ENCODE measurements around the gene ATP6V1D.

ATP6V1D gene

DNA sequence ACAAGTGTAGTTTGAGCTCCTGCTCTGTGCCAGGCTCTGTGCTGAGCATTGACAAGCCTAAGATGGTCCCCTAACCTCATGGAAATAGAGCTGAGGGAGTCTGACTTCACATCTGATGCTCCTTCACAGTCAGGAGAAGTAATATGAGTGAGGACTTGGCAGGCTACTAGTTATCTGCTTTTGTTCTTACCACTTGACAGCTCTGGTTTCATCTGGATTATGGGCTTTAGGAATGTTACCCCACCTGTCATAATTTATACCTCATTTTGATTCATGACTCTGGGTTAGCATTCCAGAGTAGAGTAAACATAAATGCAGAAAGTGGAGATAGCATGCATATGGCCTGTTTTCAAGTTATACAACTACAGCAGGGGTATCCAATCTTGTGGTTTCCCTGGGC, 40.5 kb downstream of the ATP6V1D start:
- Histone ChIP-seq H3K9ac (ENCODE audit: low read length) (no peak overlapping the region), H3K4me1 (ENCODE audit: control insufficient read depth, insufficient read depth, low read length) (no peaks in the 10 kb centered on the region), H3K4me3 (ENCODE audit: low read length) (no peak overlapping the region), H3K27me3 (ENCODE audit: control insufficient read depth, insufficient read depth, low read length) (no peaks in the 10 kb centered on the region), H3K9me3 (ENCODE audit: control insufficient read depth, low read length) (no peaks in the 10 kb centered on the region), H3K36me3 (ENCODE audit: control insufficient read depth, insufficient read depth, low read length) (no peaks in the 10 kb centered on the region)

DNA sequence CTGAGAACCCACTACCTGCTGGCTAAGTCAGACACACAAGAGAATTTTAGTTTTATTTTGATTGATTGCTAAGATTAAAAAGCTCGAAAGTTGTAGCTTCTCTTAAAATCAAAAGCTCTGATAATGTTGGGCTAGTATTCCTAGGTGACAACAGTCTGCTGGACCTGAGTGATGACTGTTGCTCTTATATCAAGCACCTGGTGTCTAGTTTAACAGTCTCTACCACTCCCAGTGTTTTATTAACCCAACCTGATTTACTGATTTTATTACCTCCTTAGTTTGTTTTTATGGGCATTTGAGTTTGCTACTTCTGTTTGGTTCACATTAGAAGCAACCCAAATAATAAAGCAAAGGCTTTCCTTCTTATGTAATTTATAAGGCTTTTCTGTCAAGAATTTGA, 41.8 kb downstream of the ATP6V1D start:
- no peaks in the 10 kb centered on the region for H3K36me3 ChIP-seq (ENCODE audit: control insufficient read depth, insufficient read depth, low read length)
- no peaks in the 10 kb centered on the region for H3K27me3 ChIP-seq (ENCODE audit: control insufficient read depth, insufficient read depth, low read length)
- no peaks in the 10 kb centered on the region for H3K4me1 ChIP-seq (ENCODE audit: control insufficient read depth, insufficient read depth, low read length)
- H3K9me3 ChIP-seq (ENCODE audit: control insufficient read depth, low read length) = no peaks in the 10 kb centered on the region
- H3K9ac ChIP-seq (ENCODE audit: low read length) = no peak overlapping the region
- no peak overlapping the region for H3K4me3 ChIP-seq (ENCODE audit: low read length)

GRCh38 chr14:67313153-67313552, 46.5 kb downstream of the ATP6V1D start:
- H3K4me3 ChIP-seq (ENCODE audit: low read length) = no peak overlapping the region
- no peaks in the 10 kb centered on the region for H3K9me3 ChIP-seq (ENCODE audit: control insufficient read depth, low read length)
- no peaks in the 10 kb centered on the region for H3K4me1 ChIP-seq (ENCODE audit: control insufficient read depth, insufficient read depth, low read length)
- no peak overlapping the region for H3K9ac ChIP-seq (ENCODE audit: low read length)
- no peaks in the 10 kb centered on the region for H3K36me3 ChIP-seq (ENCODE audit: control insufficient read depth, insufficient read depth, low read length)
- no peaks in the 10 kb centered on the region for H3K27me3 ChIP-seq (ENCODE audit: control insufficient read depth, insufficient read depth, low read length)

DNA sequence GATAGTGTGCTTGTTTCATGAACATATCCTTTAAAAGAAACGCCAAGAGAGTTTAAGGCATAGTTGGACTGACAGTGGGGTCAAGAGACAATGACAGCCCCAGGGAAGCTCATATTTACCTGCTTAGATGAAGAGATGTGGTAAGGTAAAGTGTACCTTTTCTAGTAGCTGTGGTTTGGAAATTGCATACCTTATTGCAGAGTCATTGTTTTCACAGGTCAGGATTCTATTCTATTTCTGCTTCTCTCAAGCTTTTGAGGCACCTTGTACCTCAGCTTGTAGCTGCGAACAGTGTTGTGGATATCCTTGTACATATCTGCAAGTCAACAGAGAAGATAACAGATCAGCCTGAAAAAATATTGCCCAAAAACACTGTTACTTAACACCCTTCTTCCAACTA, 47.7 kb downstream of the ATP6V1D start:
- Histone ChIP-seq H3K9ac (ENCODE audit: low read length) (no peak overlapping the region), H3K36me3 (ENCODE audit: control insufficient read depth, insufficient read depth, low read length) (no peaks in the 10 kb centered on the region), H3K4me3 (ENCODE audit: low read length) (no peak overlapping the region), H3K9me3 (ENCODE audit: control insufficient read depth, low read length) (no peaks in the 10 kb centered on the region), H3K27me3 (ENCODE audit: control insufficient read depth, insufficient read depth, low read length) (no peaks in the 10 kb centered on the region), H3K4me1 (ENCODE audit: control insufficient read depth, insufficient read depth, low read length) (no peaks in the 10 kb centered on the region)
